ENCODE data around the gene MPPED1. TPM values are rescaled to one million over a fixed set of nuclear protein-coding genes. Genes with fewer than 3 reads are reported as not detected.

Gene MPPED1, protein sequence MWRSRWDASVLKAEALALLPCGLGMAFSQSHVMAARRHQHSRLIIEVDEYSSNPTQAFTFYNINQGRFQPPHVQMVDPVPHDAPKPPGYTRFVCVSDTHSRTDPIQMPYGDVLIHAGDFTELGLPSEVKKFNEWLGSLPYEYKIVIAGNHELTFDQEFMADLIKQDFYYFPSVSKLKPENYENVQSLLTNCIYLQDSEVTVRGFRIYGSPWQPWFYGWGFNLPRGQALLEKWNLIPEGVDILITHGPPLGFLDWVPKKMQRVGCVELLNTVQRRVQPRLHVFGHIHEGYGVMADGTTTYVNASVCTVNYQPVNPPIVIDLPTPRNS
- total RNA-seq (10 to 100 TPM; 14.3 TPM), polyA plus RNA-seq (ENCODE audit: insufficient read length in 2 of 2) (10 to 100 TPM; 17.7 to 23.3 TPM)
- long read RNA-seq, donor 1, partial matches to known transcripts: 0 of 4 reads
- long read RNA-seq, donor 1, other reads (novel, unspliced or antisense): 0 of 4 reads
- long read RNA-seq, donor 2: 0 reads
- long read RNA-seq, donor 3, partial matches to known transcripts: 0 of 3 reads
- long read RNA-seq, donor 3, other reads (novel, unspliced or antisense): 0 of 3 reads
- long read RNA-seq, donor 4: 0 reads

DNA sequence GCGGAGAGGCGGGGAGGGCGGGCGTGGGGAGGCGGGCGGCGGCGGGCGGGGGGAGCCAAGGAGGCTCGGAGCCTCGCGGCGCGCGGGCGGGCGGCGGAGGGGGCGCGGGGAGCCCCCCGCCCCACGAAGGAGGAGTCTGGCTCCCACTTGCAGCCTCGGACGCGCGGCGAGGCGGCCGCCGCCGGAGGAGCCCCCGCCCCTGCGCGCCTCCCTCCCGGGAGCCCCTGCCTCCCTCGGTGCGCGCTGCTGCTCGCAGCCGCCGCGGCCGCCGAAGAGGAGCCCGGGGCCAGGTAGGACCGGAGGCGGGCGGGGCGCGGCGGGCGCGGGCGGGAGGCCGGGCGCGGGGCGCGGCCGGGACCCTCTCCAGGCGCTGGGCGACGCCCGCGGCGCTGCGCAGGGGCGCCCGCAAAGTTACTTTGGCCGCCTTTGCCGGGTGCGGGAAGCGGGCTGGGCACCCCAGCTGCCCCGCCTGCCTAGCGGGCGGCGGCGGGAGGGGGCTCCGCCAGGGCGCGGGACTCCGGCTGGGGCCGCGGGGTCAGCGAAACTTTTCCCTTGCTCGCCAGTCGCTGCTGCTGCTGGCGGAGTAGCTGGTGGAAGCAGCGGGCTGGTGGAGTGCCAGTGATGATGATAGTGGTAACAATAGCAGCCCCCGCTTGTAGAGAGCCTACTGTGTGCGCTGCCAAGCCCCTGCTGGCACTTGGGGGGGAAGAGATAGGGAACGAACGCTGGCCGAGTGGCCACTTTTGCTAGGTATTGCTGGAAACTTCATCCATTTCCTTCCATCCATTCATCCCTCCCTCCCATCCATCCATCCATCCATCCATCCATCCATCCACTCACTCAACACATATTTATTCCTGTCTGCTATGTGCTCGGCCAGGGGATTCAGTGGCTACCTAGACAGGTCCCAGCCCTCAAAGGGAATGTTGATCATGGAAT is at the start of gene MPPED1:
Gene MPPED1, plus strand, starts transcription at position 146 of the 939 bp plus-strand sequence. CDS start 12,972 bp downstream, outside the sequence.
- Histone ChIP-seq H3K9me3 (ENCODE audit: control insufficient read depth, insufficient read depth, low read length) (no peaks in the 10 kb centered on the region), H3K36me3 (ENCODE audit: control insufficient read depth, insufficient read depth, low read length) (no peaks in the 10 kb centered on the region), H3K4me3 (ENCODE audit: low read depth, low read length) (peak within 1 kb of the TSS; percentile 4), H3K4me1 (ENCODE audit: control insufficient read depth, insufficient read depth, low read length) (peaks cover 15% of the 10 kb centered on the region), H3K27ac (ENCODE audit: low read depth, low read length) (no peak within 1 kb of the TSS), H3K27me3 (ENCODE audit: control insufficient read depth, insufficient read depth, low read length) (peaks cover 26% of the 10 kb centered on the region)
- 1% methylated on average over 88 of the region's 95 CpGs for WGBS (ENCODE audit: insufficient coverage)
- peak in 2 of 6 donors; percentile 56 to 81 for DNase-seq (ENCODE audit: low read depth in 4 of 6, low spot score in 6 of 6)

DNA sequence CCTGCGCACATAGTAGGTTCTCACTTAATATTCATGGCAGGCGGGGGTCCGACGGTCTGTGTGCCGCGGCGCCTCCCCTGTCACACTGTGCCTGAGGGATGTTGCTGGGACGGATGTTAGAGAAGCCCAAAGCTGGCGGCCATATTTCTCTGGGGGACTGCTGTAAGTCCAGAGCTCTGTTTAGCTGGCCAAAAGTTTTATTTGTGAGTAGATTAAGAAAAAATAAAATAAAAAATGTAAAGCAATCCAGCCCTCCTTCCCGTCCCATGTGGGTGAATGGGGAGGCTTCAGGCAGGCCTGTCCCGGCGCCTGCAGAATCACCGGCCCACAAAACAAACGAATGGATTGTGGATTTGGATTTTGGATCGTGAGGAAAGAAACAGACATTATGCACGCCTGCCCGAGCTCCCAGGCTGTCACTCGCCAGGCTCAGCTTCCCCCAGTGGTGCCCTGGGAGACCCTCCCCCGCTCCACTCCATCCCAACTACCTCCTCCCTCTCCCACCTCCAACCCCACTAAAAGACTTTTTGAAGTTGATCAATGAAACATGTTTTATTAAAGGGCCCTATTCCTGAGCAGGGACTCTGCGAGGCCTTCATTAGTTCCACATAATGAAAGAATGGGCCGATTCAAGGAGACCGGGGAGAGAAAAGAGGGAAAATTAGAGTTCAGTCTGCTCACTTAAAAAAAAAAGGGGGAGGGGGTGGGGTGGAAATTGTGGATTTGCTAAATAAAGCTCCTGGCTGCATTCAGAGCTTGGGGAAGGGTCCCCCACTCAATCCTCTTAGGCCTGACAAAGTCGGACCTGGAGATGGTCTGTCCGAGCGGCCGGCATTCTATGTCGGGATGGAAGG is 48.3 kb upstream of the MPPED1 start:
- Histone ChIP-seq H3K9me3 (ENCODE audit: control insufficient read depth, insufficient read depth, low read length) (no peaks in the 10 kb centered on the region), H3K4me3 (ENCODE audit: low read depth, low read length) (no peak overlapping the region), H3K4me1 (ENCODE audit: control insufficient read depth, insufficient read depth, low read length) (peaks cover 12% of the 10 kb centered on the region), H3K36me3 (ENCODE audit: control insufficient read depth, insufficient read depth, low read length) (no peaks in the 10 kb centered on the region), H3K27ac (ENCODE audit: low read depth, low read length) (no peak overlapping the region), H3K27me3 (ENCODE audit: control insufficient read depth, insufficient read depth, low read length) (no peaks in the 10 kb centered on the region)
- WGBS (ENCODE audit: insufficient coverage): 46% methylated on average over 20 of the region's 27 CpGs
- DNase-seq (ENCODE audit: low read depth in 4 of 6, low spot score in 6 of 6): peak in 2 of 6 donors; percentile 41 to 76

DNA sequence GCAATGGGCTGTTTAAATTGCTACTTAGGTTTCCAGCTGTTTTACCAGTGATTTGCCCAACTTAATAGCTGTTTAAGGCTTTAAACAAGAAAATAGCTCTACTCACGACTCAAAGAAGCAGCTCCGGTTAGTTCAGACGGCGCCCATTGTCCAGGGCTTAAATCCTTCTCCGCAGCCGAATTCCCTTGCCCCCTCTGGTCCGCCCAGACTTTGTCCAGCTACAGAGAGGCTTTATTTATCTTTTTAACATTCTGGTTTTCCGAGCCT is 47.7 kb upstream of the MPPED1 start:
- Histone ChIP-seq H3K27me3 (ENCODE audit: control insufficient read depth, insufficient read depth, low read length) (no peaks in the 10 kb centered on the region), H3K4me1 (ENCODE audit: control insufficient read depth, insufficient read depth, low read length) (peaks cover 12% of the 10 kb centered on the region), H3K36me3 (ENCODE audit: control insufficient read depth, insufficient read depth, low read length) (no peaks in the 10 kb centered on the region), H3K27ac (ENCODE audit: low read depth, low read length) (no peak overlapping the region), H3K4me3 (ENCODE audit: low read depth, low read length) (no peak overlapping the region), H3K9me3 (ENCODE audit: control insufficient read depth, insufficient read depth, low read length) (no peaks in the 10 kb centered on the region)
- 25% methylated on average over 6 of the region's 8 CpGs for WGBS (ENCODE audit: insufficient coverage)
- peak in 1 of 6 donors; percentile 65 for DNase-seq (ENCODE audit: low read depth in 4 of 6, low spot score in 6 of 6)

DNA sequence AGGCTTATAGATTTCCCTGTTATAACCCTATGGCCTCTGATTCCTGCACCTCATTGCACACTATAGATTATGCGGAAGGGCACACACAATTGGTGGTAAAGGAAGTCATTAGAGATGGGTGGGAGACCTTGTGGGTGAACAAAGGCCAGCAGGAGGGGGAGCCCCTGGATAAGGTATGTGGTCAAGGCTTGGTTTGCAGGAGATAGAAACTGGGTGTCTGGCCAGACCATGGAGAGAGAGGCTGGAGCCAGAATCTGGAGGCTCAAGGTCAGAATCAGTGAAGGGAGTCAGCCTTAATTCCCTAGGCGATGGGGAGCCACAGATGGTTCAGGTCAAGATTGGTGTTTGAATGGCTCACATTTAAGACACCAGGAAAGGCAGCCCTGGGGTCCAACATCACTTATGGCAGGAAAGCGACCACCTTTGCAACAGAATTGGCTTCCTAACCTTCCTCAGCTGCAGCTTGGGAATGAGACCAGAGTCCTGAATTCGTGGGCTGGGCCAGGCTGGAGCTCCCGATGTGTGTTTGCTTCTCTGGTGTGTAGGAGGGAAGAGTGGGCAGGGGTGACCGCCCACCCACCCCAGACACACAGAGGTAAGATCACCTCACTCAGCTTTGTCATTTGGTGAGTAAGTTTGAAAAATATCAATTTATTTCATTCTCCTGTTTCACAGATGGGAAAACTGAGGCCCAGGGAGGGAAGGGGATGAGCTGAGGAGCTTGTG is 45.9 kb upstream of the MPPED1 start:
- Histone ChIP-seq H3K9me3 (ENCODE audit: control insufficient read depth, insufficient read depth, low read length) (no peaks in the 10 kb centered on the region), H3K27ac (ENCODE audit: low read depth, low read length) (no peak overlapping the region), H3K4me3 (ENCODE audit: low read depth, low read length) (no peak overlapping the region), H3K27me3 (ENCODE audit: control insufficient read depth, insufficient read depth, low read length) (peaks cover 2% of the 10 kb centered on the region), H3K36me3 (ENCODE audit: control insufficient read depth, insufficient read depth, low read length) (no peaks in the 10 kb centered on the region), H3K4me1 (ENCODE audit: control insufficient read depth, insufficient read depth, low read length) (peaks cover 19% of the 10 kb centered on the region)
- no peak for DNase-seq (ENCODE audit: low read depth in 4 of 6, low spot score in 6 of 6)
- WGBS (ENCODE audit: insufficient coverage): 91% methylated on average over 3 of the region's 6 CpGs

DNA sequence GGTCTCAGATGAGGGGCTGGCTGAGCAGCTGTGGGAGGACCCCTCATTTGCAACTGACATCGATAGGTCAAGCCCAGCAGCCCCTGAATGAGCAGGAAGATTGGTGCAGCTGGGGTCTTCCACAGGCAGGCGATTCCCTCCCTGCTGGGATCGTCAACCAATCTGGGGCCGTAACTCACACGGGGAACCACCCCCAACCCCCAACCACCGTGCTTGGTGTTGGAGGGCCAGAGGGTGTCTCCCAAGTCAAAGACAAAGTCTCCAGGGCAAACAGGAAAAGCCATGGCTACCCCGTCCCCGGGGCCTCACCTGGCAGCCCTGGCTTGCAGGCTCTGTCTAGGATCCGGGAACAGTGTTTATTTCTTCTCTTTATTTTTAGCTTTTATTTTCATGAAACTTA is 41.8 kb upstream of the MPPED1 start:
- DNase-seq (ENCODE audit: low read depth in 4 of 6, low spot score in 6 of 6): no peak

DNA sequence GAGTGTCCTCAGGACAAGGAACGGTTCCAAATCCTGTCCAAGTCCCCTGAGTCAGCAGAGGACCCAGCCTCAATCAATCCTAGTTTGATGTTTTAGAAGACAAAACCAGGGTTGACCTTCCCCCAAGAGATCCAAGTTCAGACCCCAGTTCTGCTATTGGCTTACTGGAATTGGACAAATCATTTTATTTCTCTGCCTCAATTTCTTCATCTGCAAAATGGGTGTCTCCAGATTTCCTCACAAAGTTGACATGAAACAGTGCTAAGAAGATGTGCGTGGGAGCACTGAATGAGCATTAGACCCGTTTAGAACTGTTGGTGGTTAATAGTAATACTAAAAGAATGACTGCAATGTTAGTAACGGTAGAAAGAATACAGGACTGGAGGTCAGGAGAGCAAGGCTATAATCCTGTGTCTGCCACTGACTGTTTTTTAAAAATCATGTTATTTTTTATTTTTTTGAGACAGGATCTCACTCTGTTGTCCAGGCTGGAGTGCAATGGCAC is 35.8 kb upstream of the MPPED1 start:
- Histone ChIP-seq H3K36me3 (ENCODE audit: control insufficient read depth, insufficient read depth, low read length) (no peaks in the 10 kb centered on the region), H3K27me3 (ENCODE audit: control insufficient read depth, insufficient read depth, low read length) (no peaks in the 10 kb centered on the region), H3K4me3 (ENCODE audit: low read depth, low read length) (no peak overlapping the region), H3K9me3 (ENCODE audit: control insufficient read depth, insufficient read depth, low read length) (peaks cover 4% of the 10 kb centered on the region), H3K4me1 (ENCODE audit: control insufficient read depth, insufficient read depth, low read length) (peaks cover 7% of the 10 kb centered on the region), H3K27ac (ENCODE audit: low read depth, low read length) (no peak overlapping the region)
- WGBS (ENCODE audit: insufficient coverage): 87% methylated on average over 4 of the region's 4 CpGs
- DNase-seq (ENCODE audit: low read depth in 4 of 6, low spot score in 6 of 6): no peak

More for the DNA sequence above, 41.8 kb upstream of the MPPED1 start:
- H3K4me3 ChIP-seq (ENCODE audit: low read depth, low read length): no peak overlapping the region
- H3K36me3 ChIP-seq (ENCODE audit: control insufficient read depth, insufficient read depth, low read length): no peaks in the 10 kb centered on the region
- 33% methylated on average over 4 of the region's 9 CpGs for WGBS (ENCODE audit: insufficient coverage)
- H3K9me3 ChIP-seq (ENCODE audit: control insufficient read depth, insufficient read depth, low read length): peaks cover 4% of the 10 kb centered on the region
- peaks cover 2% of the 10 kb centered on the region for H3K27me3 ChIP-seq (ENCODE audit: control insufficient read depth, insufficient read depth, low read length)
- H3K27ac ChIP-seq (ENCODE audit: low read depth, low read length): no peak overlapping the region
- peaks cover 7% of the 10 kb centered on the region for H3K4me1 ChIP-seq (ENCODE audit: control insufficient read depth, insufficient read depth, low read length)

DNA sequence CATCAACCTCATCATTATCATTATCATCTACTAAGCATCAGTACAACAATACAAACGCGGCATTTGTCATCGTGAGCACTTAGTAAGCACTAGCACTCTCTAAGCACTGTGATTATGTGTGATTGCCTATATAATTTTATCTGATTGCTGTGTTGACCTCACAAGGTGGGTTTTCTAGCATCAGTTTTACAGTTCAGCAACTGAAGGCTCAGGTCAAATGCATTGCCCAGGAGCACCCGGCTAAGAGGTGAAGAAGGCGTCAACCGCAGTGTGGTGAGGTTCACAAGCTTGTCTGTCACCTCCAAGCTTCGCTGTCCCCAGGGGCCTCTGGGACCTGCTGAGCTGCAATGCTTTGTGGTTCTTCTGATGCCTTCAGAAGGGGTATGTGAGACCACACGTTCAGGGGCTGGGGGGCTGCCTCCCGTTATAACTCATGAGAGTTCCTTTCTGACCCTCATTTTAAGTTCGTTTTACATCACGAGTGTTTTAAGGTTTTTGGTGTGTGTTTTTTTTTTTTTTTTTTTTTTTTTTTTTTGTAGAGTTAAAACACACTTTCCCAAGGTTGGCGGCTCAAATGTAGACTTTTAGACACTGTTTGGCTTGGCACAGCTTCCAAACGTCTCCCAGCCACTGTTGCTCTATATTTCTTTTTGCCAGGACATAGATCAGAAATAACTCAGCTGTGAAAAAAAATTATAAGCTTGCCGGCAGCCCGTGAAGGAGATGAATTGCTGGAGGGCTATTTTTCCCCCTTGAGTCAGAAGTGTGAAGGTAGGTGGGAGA is 34.9 kb upstream of the MPPED1 start:
- DNase-seq (ENCODE audit: low read depth in 4 of 6, low spot score in 6 of 6): peak in 1 of 6 donors; percentile 82
- H3K4me1 ChIP-seq (ENCODE audit: control insufficient read depth, insufficient read depth, low read length): peaks cover 7% of the 10 kb centered on the region
- WGBS (ENCODE audit: insufficient coverage): 71% methylated on average over 7 of the region's 15 CpGs
- H3K27ac ChIP-seq (ENCODE audit: low read depth, low read length): no peak overlapping the region
- peaks cover 4% of the 10 kb centered on the region for H3K9me3 ChIP-seq (ENCODE audit: control insufficient read depth, insufficient read depth, low read length)
- H3K27me3 ChIP-seq (ENCODE audit: control insufficient read depth, insufficient read depth, low read length): no peaks in the 10 kb centered on the region
- no peaks in the 10 kb centered on the region for H3K36me3 ChIP-seq (ENCODE audit: control insufficient read depth, insufficient read depth, low read length)
- H3K4me3 ChIP-seq (ENCODE audit: low read depth, low read length): no peak overlapping the region

DNA sequence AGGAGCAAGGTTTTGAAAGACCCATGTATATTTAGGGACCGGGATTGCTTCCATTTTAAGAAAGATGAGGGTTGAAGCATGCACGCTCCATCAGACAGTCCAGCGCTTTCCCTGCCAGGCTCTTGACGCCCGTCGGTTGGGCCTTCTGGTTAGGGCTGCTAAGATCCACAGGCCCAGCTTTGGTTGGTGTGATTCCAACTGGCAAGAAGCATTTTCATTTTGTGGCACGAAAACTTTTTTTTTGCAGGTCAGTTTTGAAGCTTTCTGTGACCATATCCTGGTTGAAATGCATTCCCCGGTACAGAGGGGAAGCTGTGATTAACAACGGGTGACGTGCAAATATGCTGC is 34.3 kb upstream of the MPPED1 start:
- 51% methylated on average over 10 of the region's 10 CpGs for WGBS (ENCODE audit: insufficient coverage)

More for the DNA sequence above, 34.3 kb upstream of the MPPED1 start:
- no peak overlapping the region for H3K27ac ChIP-seq (ENCODE audit: low read depth, low read length)
- H3K4me1 ChIP-seq (ENCODE audit: control insufficient read depth, insufficient read depth, low read length): peaks cover 7% of the 10 kb centered on the region
- no peaks in the 10 kb centered on the region for H3K27me3 ChIP-seq (ENCODE audit: control insufficient read depth, insufficient read depth, low read length)
- peak in 2 of 6 donors; percentile 19 to 85 for DNase-seq (ENCODE audit: low read depth in 4 of 6, low spot score in 6 of 6)
- H3K4me3 ChIP-seq (ENCODE audit: low read depth, low read length): no peak overlapping the region
- no peaks in the 10 kb centered on the region for H3K36me3 ChIP-seq (ENCODE audit: control insufficient read depth, insufficient read depth, low read length)
- H3K9me3 ChIP-seq (ENCODE audit: control insufficient read depth, insufficient read depth, low read length): peaks cover 4% of the 10 kb centered on the region

Data from spinal cord (tissue), 10 donors.